Urothelium cell line (cell line): ENCODE results near the gene CACNA1I.

Experiments
- DNase-seq: peaks from one replicate; pipeline ENCODE4 v3.0.0; 2011; ENCODE audit warnings: low spot score, mixed read lengths
- FAIRE-seq: peaks from 2 replicates; lab custom pipeline; 2011; peaks lifted over from hg19 to GRCh38; lab: Jason Lieb, UNC

CACNA1I gene

DNA sequence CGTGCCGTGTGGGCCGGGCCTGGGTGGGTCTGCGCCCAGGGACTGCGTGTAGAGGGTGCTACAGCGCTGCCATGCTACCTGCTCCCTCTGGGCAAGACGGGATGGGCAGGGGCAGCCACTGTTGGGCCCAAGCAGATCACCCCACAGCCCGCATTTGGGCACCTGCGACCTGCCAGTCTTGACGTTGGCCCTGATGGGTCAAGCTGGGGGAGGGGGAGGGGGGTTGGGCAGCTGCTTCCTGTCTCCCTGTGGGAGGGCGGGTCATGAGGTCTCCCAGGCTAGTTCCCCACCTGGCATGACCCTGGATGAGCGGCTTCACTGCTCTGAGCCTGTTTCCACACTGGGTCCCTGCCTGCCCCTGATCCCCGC is 35.2 kb upstream of the CACNA1I start:
- peak; percentile 70 for FAIRE-seq

DNA sequence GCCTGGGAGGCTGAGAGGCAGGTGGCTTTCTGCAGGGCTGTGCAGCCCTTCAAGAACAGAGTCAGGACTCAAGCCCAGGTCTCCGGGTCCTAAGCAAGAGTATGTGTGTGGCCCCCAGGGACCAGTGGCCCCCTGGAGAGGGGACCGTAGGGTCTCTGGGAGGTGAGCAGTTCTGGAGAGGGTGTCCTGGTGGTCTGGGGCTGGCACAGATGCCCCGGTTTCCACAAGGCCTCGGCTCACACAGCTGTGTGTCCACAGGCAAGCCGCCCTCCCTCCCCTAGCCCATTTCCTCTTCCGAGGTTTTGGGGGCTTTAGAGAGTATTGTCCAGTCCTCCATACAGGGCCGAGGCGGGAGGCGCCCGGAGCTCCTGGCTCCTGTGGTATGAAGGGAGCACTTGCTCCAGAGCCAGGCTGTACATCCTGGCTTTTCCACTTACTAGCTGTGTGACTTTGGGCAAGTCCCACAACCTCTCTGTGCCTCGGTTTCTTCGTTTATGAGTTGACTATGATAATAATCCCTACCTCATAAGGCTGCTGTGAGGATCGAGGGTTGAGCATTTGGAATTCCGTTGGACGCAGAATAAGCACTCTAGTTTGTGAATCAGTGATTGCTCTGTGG is 34.6 kb upstream of the CACNA1I start:
- DNase-seq (no peak), FAIRE-seq (no peak)

More for the DNA sequence above, 35.2 kb upstream of the CACNA1I start:
- no peak for DNase-seq

DNA sequence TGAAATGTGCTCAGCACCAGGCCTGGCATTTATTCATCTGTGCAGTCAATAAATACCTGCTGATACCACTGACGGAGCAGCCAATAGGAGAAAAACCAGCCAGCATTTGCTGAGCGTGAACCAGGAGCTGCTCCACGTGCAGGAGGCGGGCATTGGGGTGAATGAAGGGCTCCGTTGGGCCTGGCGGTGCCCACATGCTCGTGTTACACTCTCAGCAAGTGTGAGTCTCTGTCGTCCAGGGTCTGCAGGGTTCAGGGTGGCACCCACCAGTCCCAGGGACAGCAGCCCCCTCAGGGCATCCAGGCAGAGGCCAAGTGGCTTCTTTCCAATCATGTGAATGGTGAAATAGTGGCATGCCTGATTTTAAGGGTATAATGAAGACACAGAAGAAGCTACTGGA is 33.8 kb upstream of the CACNA1I start:
- FAIRE-seq (no peak), DNase-seq (no peak)

DNA sequence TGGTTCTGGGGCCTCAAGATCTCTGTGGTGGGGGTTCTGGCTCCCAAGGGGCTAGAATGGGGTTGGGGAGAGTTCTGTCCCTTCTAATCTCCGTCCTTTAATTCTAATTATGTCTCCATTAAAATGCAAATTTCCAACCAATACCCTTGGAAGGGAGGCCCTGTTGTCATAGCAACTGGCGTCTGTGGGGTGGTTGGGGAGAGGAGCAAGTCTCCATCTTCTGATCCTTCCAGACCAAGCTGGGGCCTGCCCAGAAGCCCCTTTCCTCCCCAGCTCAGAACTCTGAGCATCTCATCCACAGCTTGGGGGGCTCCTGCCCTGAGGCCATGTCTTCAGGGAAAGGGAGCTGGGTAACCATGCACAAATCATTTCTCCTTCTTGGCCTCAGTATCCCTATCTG is 32.6 kb upstream of the CACNA1I start:
- FAIRE-seq = no peak
- no peak for DNase-seq

DNA sequence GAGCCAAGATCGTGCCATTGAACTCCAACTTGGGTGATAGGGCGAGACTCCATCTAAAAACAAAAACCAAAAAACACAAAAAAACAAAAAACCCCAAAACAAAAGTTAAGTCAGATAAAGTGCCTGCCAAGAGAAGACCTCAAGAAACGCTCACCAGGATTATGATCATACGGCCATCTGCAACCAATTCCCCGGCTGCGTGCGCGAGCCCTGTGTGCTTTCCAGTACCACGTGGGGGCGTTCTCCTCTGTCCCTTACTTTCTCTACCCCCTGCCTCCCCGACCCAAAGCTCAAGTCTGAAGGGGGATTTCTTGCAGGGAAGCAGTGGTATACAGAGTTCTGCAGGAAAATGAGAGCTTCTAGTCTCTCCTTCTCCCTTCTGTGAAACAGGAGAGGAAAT is 27.5 kb upstream of the CACNA1I start:
- DNase-seq (no peak), FAIRE-seq (no peak)

DNA sequence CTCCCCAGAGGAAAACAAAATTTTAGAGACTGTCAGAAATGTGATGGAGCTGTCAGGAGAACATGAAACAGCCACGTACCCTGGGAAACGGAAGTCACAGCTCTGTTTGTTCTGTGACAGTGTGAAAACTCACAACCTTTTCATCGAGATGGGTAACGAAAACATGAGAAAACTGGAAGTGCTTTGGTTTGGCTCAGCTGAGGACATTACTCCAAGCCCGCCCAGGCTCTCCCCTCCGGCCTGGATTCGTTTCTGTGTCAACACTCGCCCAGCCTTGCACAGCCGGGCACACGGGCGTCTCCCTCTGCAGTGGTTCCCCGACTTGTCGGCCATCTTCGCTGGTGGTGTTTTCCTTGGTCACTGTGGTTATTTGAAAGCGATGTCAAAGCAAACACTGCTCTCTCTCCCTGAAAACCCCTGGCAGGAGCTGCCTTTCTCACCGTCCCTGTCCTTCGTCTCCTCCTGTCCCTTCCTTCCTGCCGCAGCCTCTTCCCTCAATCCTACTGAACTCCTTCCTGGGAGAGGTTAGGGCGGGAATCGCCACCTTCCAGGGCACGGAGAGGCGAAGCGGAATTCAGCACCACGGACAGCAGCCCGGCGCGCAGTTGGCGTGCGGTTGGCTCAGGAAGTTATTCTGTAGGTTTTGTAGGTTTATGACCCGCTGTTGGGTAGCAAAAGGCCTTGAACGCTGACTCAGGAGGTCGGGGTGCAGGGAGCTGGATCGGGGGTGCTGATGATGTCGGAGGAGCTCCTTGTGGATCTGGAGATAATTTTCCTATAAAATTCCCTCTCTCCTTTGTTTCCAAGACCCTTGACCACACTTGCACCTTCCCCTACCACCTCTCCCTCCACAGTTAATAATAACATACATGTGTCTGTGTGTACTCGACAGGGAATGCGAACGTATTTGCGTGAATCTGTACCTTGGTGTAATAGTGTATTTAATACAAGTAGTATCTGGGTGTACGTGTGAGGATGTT is 24.9 kb upstream of the CACNA1I start:
- FAIRE-seq (peak; percentile 86), DNase-seq (peak; percentile 82)

DNA sequence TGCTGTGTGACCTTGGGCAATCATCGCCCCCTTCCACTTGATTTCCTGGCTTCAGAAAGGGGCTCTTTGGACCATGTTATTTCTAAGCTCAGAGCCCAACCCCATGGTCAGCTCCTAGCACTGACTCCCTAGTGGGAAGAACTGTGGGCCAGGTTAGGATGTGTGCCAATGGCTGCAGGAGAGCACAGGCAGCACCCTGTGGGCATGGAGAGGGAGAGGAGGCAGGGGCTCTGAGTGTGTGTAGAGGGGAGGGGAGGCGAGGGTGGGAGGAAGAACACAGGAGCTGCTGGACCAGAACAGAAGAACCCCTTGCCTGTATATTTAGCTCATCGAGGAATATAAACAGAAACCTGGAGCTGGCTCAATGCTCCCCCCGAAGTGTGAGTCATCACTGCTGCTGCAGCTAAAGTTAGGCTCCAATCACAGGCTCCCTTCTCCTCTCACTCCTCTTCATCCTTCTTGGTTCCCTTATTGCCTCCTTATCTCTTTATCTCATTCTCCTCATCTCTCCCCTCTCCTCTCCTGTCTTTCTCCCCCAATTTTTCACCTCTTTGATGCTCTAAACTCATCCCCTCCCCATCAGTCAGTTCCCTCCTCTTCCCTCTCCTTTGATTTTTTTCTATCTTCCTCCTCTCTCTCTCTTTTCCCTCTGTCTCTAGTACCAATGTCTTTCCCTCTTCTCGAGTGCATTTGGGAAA is 23.5 kb upstream of the CACNA1I start:
- FAIRE-seq (peak; percentile 53), DNase-seq (peak; percentile 69)

DNA sequence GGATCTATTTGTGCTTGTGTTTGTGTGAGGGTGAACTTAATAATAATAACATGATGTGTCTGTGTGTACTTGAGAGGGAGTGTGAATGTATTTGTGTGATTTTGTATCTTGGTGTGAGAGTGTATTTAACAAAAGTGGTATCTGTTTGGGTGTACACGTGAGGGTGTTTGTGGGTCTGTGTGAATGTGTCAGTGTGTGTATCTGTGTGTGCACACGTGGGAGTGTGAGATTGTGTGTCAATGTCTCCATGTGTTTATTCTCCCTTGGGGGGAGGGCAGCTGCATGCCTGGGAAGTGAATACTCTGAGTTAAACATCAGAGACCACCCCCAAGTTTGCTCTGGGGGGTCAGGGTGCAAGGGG is 23.0 kb upstream of the CACNA1I start:
- no peak for DNase-seq
- FAIRE-seq = no peak

DNA sequence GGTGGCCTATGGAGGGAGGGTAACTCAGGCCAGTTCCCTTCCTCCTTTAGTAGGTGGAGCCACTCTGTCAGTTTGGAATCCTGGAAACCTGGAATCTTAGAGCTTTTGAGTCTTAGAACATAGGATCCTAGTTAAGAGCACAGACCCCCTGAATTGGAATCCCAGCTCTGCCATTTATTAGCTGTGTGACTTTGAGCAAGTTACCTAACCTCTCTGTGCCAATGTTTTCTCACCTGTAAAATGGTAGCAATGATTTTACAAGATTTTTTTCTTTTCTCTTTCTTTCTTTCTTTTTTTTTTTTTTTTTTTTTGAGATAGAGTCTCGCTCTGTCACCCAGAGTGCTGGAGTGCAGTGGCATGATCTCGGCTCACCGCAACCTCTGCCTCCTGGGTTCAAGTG is 17.1 kb upstream of the CACNA1I start:
- no peak for DNase-seq
- FAIRE-seq = no peak

DNA sequence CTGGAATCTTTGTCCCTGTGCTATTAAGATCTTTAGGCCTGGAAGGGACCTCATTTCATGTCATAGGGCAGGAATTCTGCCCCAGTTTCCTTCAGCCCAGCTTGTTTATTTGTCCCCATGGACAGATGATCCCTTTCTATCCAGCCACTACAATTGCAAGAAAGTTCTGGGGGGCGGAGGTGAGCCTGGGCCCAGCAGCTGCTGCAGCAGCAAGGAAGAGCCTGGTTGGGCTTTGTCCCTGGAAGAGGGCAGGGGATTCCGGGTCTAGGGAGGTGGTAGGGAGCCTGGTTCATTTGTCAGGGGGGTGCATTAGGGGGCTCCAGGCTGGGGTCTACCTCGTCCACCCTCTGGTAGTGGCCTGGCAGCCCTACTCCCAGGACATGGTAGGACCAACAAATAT is 16.4 kb upstream of the CACNA1I start:
- FAIRE-seq (no peak), DNase-seq (no peak)

DNA sequence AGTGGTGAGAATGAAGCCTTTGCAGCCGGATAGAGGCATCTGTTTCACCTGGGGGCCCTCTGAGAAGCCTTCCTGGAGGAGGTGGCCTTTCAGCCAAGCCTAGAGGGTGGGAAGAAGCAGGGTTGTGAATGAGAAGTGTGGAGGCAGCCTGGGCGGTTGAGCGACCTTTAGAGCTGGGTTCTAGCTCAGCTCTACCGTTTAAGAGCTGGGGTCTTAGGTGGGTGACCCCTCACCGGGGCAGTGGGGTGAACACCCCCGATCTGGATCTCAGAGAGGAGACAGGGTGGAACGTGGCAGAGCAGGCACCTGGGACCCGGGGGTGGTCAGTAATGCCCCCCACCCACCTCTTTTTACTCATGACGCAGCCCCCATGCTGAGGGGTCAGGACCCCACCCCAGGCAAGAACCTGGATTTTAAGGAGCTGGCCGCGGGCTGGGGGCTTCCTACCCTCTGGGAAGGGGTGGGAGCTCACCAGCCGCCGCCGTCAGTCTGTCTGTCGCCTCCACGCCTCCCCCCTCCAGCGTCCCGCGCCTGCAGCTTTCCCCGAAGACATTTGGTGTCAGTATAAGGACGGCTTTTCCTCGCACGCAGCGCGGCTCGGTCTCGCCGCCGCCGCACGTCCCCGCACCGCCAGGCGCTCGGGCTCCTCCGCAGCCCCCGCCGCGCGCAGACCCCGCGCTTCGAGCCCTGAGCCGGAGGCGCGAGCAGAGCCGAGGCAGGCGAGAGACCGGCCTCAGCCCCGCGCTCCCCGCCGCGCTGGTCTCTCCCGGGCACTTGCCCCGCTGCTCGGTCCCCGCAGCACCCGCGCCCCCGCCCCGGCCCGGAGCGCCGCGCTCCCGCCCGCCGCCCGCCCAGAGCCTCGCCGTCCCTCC is 13.3 kb upstream of the CACNA1I start:
- FAIRE-seq (peak; percentile 20), DNase-seq (peak; percentile 74)

DNA sequence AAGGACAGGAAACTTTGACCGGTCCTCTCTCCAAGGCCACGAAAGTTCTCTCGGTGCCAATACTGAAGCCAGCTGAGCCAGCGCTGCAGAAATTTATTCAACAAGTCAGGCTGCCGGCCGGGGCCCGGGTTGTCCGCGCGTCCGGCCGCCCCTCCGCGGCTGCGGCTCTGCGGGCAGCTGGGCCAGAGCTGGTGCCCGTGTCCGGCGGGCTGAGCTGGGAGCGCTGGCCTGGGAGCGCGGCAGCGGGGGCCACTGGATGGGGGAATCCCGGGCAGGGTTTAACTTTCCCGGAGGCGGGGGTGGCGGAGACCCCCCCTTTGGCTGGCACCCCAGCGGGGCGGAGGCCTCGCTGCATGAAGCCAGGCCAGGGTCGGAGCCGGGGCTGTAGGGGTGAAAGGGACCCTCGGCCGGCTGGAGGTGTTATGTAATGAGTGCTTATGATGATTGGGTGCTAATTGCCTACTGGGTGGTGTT is 12.3 kb upstream of the CACNA1I start:
- FAIRE-seq (no peak), DNase-seq (no peak)

DNA sequence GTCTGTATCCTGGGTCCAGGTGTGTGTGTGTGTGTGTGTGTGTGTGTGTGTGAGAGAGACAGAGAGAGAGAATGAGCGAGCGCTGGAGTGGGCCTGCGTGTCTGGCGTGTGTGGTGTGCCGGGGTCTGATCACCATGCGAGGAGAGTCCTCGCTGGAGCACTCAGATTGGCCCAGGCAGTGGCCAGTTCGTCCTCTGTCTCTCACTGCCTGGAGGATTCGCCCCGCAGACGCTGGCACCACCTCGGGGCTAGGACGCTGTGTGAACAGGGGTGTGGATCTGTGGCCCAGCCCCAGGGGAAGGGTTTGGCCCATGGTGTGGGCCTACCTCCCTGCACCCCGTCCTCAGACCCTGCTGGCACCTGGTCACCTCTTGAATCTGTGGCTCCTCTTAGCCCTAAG is 11.6 kb upstream of the CACNA1I start:
- DNase-seq (no peak), FAIRE-seq (no peak)

DNA sequence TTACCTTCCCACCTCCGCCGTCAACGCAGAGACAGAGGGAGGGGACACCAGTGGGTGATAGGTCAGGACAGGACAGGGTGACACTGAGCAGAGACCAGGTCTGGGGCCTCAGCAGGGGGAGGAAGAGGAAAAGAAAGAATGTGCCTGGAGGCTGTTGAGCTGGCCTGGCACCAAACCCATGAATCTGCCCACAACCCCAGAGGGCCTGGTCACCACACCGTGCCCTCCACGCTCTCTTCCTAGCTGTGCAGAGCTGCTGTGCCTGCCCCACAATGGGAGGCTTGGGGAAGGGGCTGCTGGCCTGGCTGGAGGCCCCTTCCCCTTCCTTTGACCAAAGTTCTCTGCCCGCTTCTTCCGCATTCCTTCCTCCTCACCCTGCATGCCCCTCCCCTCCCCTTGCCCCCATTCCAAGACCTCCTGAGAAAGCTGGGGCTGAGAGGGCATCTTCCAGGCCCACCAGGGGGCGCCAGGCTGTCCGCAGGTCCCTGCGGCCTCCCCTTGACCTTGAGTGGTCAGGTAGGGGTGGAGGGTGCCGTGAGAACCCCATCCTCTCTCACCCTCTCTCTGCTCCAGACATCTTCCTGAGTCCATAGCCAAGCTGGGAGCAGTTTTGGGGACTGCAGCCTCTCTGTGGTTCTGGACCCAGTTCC is 11.0 kb upstream of the CACNA1I start:
- FAIRE-seq (no peak), DNase-seq (no peak)

DNA sequence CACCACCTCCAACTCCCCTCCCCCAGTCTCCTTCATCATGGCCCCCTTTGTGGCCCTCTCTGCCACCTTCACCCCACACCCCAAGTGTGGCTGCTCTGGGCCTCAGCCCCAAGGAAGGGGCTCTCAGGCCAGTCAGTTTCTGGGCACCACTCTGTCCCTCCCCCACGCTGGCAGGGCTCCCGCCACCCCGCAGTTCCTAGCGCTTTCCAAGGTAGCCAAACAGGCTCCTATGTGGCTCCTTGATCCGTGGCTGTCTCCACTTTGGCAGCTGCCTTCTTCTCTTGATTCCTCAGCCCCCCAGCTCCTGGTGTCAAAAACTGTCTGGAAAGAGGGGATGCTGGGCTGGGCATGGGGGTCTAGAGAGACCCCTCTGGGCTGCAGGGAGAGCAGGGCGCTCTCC is 10.4 kb upstream of the CACNA1I start:
- DNase-seq (no peak), FAIRE-seq (no peak)

DNA sequence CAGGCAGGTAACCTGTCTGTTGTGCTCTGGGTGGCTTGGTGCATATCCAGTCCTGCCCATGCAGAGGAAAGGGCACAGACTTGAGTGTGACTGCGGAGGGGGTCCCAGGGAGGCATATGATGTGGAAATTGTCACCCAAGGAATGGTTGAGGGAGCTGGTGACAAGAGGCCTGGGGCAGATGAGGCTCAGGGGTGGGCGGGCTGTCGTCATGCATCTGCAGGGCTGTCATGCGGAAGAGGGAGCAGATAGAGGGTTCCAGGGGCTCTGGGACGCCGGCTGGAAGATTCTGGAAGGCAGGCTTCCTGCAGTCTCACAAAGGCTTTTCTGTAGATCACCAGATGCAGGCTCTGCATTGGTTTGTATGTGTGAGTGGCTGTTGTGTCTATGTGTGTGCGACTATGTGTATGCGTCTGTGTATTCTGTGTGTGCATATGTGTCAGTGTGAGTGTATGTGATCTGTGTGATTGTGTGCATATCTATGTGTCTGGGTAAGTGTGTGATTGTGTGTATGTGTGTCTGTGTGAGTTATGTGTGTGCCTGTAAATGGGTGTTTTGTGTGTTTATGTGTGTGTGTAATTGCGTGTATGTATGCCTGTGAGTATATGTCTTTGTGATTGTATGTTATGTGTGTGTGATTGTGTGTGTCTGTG is 7.6 kb upstream of the CACNA1I start:
- no peak for DNase-seq
- peak; percentile 82 for FAIRE-seq

DNA sequence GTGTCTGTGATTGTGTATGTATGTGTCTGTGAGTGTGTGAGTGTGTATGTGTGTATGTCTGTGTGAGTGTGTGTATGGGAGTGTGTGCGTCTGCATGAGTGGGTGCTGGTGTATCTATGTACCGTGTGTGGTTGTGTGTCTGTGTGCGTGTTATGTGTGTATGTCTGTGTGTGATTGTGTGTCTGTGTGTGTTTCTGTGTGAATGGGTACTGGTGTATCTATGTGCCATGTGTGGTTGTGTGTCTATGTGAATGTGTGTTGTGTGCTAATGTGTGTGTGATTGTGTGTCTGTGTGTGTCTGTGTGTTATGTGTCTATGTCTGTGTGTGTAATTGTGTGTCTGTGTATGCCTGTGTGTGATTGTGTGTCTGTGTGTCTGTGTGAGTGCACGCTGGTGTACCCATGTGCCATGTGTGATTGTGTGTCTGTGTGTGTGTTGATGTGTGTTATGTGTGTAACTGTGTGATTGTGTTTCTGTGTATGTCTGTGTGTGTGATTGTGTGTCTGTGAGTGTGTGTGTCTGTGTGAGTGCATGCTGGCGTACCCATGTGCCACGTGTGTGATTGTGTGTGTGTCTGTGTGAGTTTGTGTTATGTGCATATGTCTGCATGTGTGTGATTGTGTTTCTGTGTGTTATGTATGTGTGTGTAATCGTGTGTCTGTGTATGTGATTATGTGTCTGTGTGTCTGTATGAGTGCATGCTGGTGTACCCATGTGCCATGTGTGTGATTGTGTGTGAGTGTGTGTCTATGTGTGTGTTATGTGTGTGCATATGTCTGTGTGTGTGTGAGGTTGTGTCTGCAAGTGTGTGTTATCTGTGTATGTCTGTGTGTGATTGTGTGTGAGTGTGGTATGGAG is 6.8 kb upstream of the CACNA1I start:
- DNase-seq = no peak
- peak; percentile 99 for FAIRE-seq

DNA sequence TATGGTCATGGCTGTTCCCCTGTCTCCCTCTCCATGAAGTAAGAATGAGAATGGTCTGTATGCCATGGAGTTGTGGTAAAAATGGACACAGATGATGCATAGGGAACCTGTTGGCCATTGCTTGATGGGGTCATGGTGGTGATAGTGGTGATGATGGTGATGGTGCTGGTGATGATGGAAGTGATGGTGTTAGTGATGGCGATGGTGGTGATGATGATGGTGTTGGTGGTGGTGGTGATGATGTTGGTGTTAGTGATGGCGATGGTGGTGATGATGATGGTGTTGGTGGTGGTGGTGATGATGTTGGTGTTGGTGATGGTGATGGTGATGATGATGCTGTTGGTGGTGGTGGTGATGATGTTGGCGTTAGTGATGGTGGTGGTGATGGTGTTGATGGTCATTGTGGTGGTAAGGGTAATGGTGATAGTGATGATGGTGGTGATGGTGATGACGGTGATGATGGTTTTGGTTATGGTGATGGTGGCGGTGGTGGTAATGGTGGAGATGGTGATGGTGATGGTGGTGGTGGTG is 5.1 kb upstream of the CACNA1I start:
- peak; percentile 100 for FAIRE-seq
- DNase-seq = no peak
